Hematopoietic multipotent progenitor cell (in vitro differentiated cells): ENCODE data around the gene PAN3. TPM values are rescaled to one million over a fixed set of nuclear protein-coding genes. Genes with fewer than 3 reads are reported as not detected.

Experiments used
- DNase-seq, 3 donors: peaks; one replicate each; pipeline ENCODE4 v3.0.0-alpha.2; 2011 to 2015; ENCODE audit warnings: low read depth in 2 of 3, low spot score in 2 of 3
- small RNA-seq: library from RNA; depleted of rRNA; stranded (forward); fragments of <200 nt; gene quantifications from one replicate; pipeline ENCODE3, GENCODE V24; 2012
- total RNA-seq: library from RNA; depleted of rRNA; stranded (reverse); fragments of >200 nt; gene quantifications from one replicate; pipeline ENCODE4 v1.2.3, GENCODE V29; 2012

PAN3 gene
- total RNA-seq, 1 donor = 50.4 TPM

- no peak for DNase-seq
These were observed 195.0 kb downstream of the PAN3 start for GRCh38 chr13:28333204-28333881.

DNA sequence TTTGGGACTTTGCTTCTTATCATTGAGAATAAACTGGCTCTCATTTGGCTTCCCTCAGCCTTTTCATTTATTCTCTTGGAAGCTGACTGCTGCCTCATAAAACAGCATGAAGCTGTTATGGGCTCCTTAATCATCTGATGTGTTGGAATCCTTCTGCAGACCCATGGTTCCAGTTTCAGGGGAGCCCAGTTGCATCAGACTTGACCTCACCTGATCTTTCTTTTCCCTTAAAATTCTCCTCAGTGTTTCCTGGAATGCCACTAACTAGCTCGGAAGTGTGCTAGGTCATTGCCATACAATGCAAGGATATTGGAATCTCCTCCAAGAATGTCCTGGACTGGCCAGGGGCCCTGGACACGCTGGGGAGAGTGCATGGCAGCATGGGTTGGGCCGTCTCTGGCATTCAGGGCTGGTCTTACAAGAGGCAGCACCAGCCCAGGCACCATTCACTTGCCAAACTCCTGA lies 197.9 kb downstream of the PAN3 start:
- no peak for DNase-seq

DNA sequence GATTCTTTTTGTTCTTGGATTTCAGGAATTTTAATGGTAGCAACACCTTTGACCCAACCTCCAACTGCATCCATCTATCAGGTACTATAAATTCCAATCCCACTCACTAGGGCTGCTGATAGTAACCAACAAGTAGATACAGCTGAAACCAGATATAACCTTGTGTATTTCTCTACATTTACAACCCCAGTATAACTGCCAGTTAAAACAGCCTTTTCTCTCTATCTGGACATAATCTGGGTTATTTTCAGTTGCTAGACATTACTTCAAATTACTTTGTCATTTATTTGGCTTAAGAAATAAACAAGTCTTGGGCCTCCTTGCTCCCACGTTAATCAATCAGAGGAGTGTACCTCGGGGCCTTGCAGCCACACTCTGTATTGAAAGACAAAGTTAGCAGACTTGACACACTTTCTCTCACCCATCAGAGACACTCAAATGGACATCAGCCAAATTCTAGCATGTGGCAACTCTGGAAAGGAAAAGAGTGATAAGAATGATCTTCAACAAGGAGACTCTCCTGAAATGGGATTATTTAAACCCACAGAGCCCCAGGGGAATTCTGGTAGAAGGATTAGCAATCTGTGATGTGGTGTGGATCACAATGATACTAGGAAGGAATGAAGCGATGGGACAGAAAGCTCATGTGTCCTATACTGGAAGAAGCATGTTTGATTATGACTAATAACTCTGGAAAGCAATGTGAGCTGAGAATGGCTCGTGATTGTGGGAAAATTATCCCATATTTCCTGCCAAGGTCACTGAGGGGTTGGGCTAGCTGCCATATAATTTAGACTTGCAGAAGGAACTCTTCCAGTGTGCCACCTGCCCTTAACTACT lies 199.0 kb downstream of the PAN3 start:
- DNase-seq = no peak

GRCh38 chr13:28338006-28338574 lies 199.7 kb downstream of the PAN3 start:
- DNase-seq = no peak

GRCh38 chr13:28338742-28339141 lies 200.4 kb downstream of the PAN3 start:
- no peak for DNase-seq

DNA sequence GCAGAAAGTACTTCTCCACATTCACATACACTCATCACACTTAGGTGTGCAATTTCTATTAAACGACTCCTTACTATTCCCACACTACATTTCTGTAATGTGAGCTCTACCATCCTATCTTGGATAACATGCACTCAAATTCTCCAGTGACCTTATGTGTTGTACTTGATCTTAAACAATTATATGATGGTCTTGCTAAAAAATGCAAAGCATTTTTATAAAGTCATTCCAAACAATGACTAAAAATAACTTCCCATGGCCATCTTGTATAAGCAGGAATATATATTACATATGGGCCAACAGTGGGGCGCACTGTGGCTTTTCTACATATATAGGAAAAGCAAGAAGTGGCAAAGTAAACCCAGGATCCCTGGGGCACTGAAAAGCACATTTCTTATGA lies 201.1 kb downstream of the PAN3 start:
- DNase-seq = no peak

DNA sequence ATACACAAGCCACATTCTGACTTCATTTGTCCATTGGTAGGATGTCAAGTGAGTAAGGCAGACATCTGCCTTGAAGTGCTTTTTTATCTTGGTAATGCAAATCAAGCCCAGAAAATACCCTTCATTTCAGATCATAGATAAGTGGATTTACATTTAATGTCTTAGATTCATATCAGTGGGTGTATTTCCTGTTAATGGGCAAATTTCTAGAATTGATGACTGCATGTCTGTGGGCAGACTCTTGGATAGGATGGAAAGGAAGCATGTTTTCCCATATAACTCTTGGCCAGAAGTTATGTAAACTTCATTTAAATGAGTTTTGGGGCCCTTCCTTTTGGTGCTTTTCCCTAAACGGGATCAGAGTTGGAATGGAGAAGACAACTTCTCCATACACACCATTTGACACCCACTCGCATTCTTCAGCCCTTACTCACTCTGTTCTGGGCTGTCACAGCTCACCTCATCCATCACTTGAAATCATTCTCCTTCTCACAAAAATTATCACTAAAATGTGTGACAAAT lies 202.0 kb downstream of the PAN3 start:
- DNase-seq = no peak

DNA sequence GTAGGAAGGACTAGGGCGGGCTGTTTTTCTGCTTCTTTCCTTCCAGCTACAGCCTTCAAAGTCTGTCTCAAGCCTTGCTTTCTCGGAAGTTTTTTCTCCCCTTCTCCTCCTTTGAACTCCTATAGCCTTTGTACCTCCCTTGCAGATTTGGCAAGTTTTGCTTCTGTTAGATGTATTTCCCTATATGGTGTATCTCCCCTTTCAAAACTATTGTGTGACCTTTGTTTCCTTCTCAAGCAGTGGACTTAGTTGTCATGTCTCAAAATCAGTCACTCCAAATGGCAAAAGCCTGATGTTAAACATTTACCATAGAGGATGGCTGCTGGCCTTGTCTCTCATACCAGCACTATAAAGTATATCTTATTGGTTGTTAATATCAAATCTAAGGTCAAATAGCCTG lies 203.9 kb downstream of the PAN3 start:
- no peak for DNase-seq

DNA sequence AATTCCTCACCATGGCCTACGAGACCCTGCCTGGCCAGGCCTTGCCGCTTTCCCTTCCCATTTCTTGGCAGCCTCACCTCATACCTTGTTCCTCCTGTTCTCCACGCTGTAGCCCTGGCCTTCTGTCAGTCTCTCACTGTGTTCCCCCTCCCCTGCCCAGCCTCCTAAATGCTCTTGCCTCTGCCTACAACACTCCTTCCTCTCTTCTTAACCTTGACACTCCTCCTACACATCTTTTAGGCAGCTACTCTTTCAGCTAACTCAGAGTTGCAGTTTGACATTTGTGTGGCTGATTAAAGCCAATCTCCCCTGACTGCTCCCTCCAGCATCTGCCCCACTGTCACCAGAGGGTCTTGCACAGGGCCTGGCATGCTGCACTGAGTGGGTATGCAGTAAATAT lies 205.8 kb downstream of the PAN3 start:
- DNase-seq = no peak

Small RNA genes lying within 50 kb of the gene (small RNA-seq; reads per million reads assigned to genes)
- gene RNU6-82P = not detected

Other genes with a start within 250 kb of the PAN3 start
- gene PDX1, start 218.5 kb upstream of the PAN3 start, total RNA-seq = not detected
- gene CDX2, start 169.2 kb upstream of the PAN3 start, total RNA-seq = not detected
- gene URAD, start 149.9 kb upstream of the PAN3 start, total RNA-seq = 0.27 TPM
- 42.8 TPM for gene FLT3, start 38.0 kb upstream of the PAN3 start, total RNA-seq